ENCODE results near the gene MAVS. TPM values are rescaled to one million over a fixed set of nuclear protein-coding genes. Genes with fewer than 3 reads are reported as not detected.

Gene MAVS
- total RNA-seq = 10 to 100 TPM; 32.5 to 74.0 (median 43.3) TPM
- polyA plus RNA-seq = 10 to 100 TPM; 41.8 to 49.6 TPM
- long read RNA-seq, donor 1, full-length matches to known transcripts = 7 of 68 reads
- long read RNA-seq, donor 1, partial matches to known transcripts = 14 of 68 reads
- long read RNA-seq, donor 1, other reads (novel, unspliced or antisense) = 47 of 68 reads
- long read RNA-seq, donor 2, full-length matches to known transcripts = 56 of 135 reads
- long read RNA-seq, donor 2, partial matches to known transcripts = 32 of 135 reads
- long read RNA-seq, donor 2, other reads (novel, unspliced or antisense) = 47 of 135 reads
- long read RNA-seq, donor 3, full-length matches to known transcripts = 18 of 69 reads
- long read RNA-seq, donor 3, partial matches to known transcripts = 10 of 69 reads
- long read RNA-seq, donor 3, other reads (novel, unspliced or antisense) = 41 of 69 reads

- H3K4me3 ChIP-seq = peak within 1 kb of the TSS; percentile 71 to 99 (median 90)
- no peaks in the 10 kb centered on the region for H3K9me3 ChIP-seq
- peak within 1 kb of the TSS; percentile 92 to 98 (median 95) for H3K27ac ChIP-seq
- TF ChIP-seq CTCF (IDR thresholded peaks at IDR 0.05) (peak in 1 of 12 donors; percentile 25), POLR2A (IDR thresholded peaks at IDR 0.05) (peak; percentile 63 to 93)
- WGBS, 4 donors = 0 to 1% (median 0%) methylated on average over 39 to 72 of the region's 72 CpGs
- intact Hi-C loops (cut with DNase I) = loop anchor here in 4 of 10 donors (1.0 to 5.0 kb wide), 4 partner anchors 26 to 130 kb away; partner anchors contain the start of genes AP5S1 (in 2 of the 4) and CENPB (in 2 of the 4)
- DNase-seq = peak; percentile 92 to 96 (median 93)
- peaks cover 0 to 39% (median 18%) of the 10 kb centered on the region in 12 donors for H3K4me1 ChIP-seq
- ATAC-seq = peak; percentile 97 to 98 (median 98)
- peaks cover 0 to 4% (median 0%) of the 10 kb centered on the region in 9 donors for H3K36me3 ChIP-seq
- H3K27me3 ChIP-seq = no peaks in the 10 kb centered on the region
Measured at GRCh38 chr20:3846740-3847428, at the start of gene MAVS. Gene MAVS (plus strand): TSS chr20:3846834. CDS start chr20:3854625, 7,791 bp downstream.

GRCh38 chr20:3797226-3797545, 49.4 kb upstream of the MAVS start:
- H3K36me3 ChIP-seq = peaks cover 0 to 39% (median 15%) of the 10 kb centered on the region in 9 donors
- no peaks in the 10 kb centered on the region for H3K9me3 ChIP-seq
- peak overlapping the region in 2 of 12 donors; percentile 81 to 96 for H3K27ac ChIP-seq
- 92 to 98% (median 94%) methylated on average over 5 of the region's 5 CpGs for WGBS, 4 donors
- peak overlapping the region in 8 of 12 donors; percentile 68 to 94 (median 78) for H3K4me3 ChIP-seq
- DNase-seq (peak in 1 of 5 donors; percentile 18), ATAC-seq (no peak)
- no peaks in the 10 kb centered on the region for H3K27me3 ChIP-seq
- intact Hi-C loops (cut with DNase I) = no loop called here
- H3K4me1 ChIP-seq = peaks cover 0 to 47% (median 14%) of the 10 kb centered on the region in 12 donors
- TF ChIP-seq POLR2A (IDR thresholded peaks at IDR 0.05) (no peak), CTCF (IDR thresholded peaks at IDR 0.05) (no peak)

GRCh38 chr20:3797592-3798372, 48.9 kb upstream of the MAVS start:
- H3K9me3 ChIP-seq = no peaks in the 10 kb centered on the region
- no peak for ATAC-seq
- intact Hi-C loops (cut with DNase I) = no loop called here
- H3K4me1 ChIP-seq = peaks cover 0 to 51% (median 14%) of the 10 kb centered on the region in 12 donors
- peak overlapping the region in 4 of 12 donors; percentile 83 to 94 (median 88) for H3K4me3 ChIP-seq
- no peaks in the 10 kb centered on the region for H3K27me3 ChIP-seq
- DNase-seq = peak in 1 of 5 donors; percentile 23
- peaks cover 0 to 44% (median 21%) of the 10 kb centered on the region in 9 donors for H3K36me3 ChIP-seq
- 78 to 85% (median 81%) methylated on average over 19 of the region's 19 CpGs for WGBS, 4 donors
- TF ChIP-seq POLR2A (IDR thresholded peaks at IDR 0.05) (no peak), CTCF (IDR thresholded peaks at IDR 0.05) (no peak)
- peak overlapping the region in 2 of 12 donors; percentile 42 to 81 for H3K27ac ChIP-seq

Data from heart left ventricle (tissue), 16 donors.